ENCODE measurements around the gene GDF7. TPM values are rescaled to one million over a fixed set of nuclear protein-coding genes. Genes with fewer than 3 reads are reported as not detected.

GDF7 gene
- total RNA-seq, result 0.52 TPM

- peaks cover 88 to 94% (median 89%) of the 10 kb centered on the region in 3 donors for H3K27me3 ChIP-seq (ENCODE audit: control insufficient read depth in 3 of 3, insufficient read depth in 3 of 3, low read length in 3 of 3)
- H3K9me3 ChIP-seq (ENCODE audit: control insufficient read depth in 3 of 3, low read length in 3 of 3), result no peaks in the 10 kb centered on the region
- no peak within 1 kb of the TSS for H3K27ac ChIP-seq (ENCODE audit: low read depth, low read length)
- no peaks in the 10 kb centered on the region for H3K36me3 ChIP-seq (ENCODE audit: control insufficient read depth in 3 of 3, insufficient read depth in 3 of 3, low read length in 3 of 3)
- peak within 1 kb of the TSS in 1 of 3 donors; percentile 33 for H3K9ac ChIP-seq (ENCODE audit: low read depth in 1 of 3, low read length in 3 of 3)
- peak within 1 kb of the TSS; percentile 9 to 60 (median 45) for H3K4me3 ChIP-seq (ENCODE audit: low read length in 3 of 3)
- peaks cover 3 to 20% (median 14%) of the 10 kb centered on the region in 3 donors for H3K4me1 ChIP-seq (ENCODE audit: control insufficient read depth in 3 of 3, insufficient read depth in 3 of 3, low read length in 3 of 3)
Measured at GRCh38 chr2:20666304-20667150, at the start of gene GDF7. Gene GDF7, plus strand, starts transcription at chr2:20667144. Its CDS starts 96 bp downstream, at chr2:20667240.

GRCh38 chr2:20617892-20618467, 49.0 kb upstream of the GDF7 start:
- Histone ChIP-seq H3K4me3 (ENCODE audit: low read length in 3 of 3) (peak overlapping the region in 2 of 3 donors; percentile 22 to 23), H3K4me1 (ENCODE audit: control insufficient read depth in 3 of 3, insufficient read depth in 3 of 3, low read length in 3 of 3) (peaks cover 74 to 89% (median 87%) of the 10 kb centered on the region in 3 donors), H3K36me3 (ENCODE audit: control insufficient read depth in 3 of 3, insufficient read depth in 3 of 3, low read length in 3 of 3) (peaks cover 9 to 15% (median 14%) of the 10 kb centered on the region in 3 donors), H3K27me3 (ENCODE audit: control insufficient read depth in 3 of 3, insufficient read depth in 3 of 3, low read length in 3 of 3) (no peaks in the 10 kb centered on the region), H3K27ac (ENCODE audit: low read depth, low read length) (peak overlapping the region; percentile 82), H3K9me3 (ENCODE audit: control insufficient read depth in 3 of 3, low read length in 3 of 3) (no peaks in the 10 kb centered on the region), H3K9ac (ENCODE audit: low read depth in 1 of 3, low read length in 3 of 3) (peak overlapping the region; percentile 74 to 77 (median 76))

- H3K4me3 ChIP-seq (ENCODE audit: low read length in 3 of 3), result peak overlapping the region in 1 of 3 donors; percentile 13
- peak overlapping the region; percentile 51 to 77 (median 76) for H3K9ac ChIP-seq (ENCODE audit: low read depth in 1 of 3, low read length in 3 of 3)
- H3K27me3 ChIP-seq (ENCODE audit: control insufficient read depth in 3 of 3, insufficient read depth in 3 of 3, low read length in 3 of 3), result no peaks in the 10 kb centered on the region
- H3K27ac ChIP-seq (ENCODE audit: low read depth, low read length), result peak overlapping the region; percentile 82
- H3K9me3 ChIP-seq (ENCODE audit: control insufficient read depth in 3 of 3, low read length in 3 of 3), result no peaks in the 10 kb centered on the region
- peaks cover 9 to 17% (median 15%) of the 10 kb centered on the region in 3 donors for H3K36me3 ChIP-seq (ENCODE audit: control insufficient read depth in 3 of 3, insufficient read depth in 3 of 3, low read length in 3 of 3)
- H3K4me1 ChIP-seq (ENCODE audit: control insufficient read depth in 3 of 3, insufficient read depth in 3 of 3, low read length in 3 of 3), result peaks cover 74 to 89% (median 87%) of the 10 kb centered on the region in 3 donors
Measured at GRCh38 chr2:20618468-20618885, 48.5 kb upstream of the GDF7 start.

GRCh38 chr2:20618886-20619521, 47.9 kb upstream of the GDF7 start:
- Histone ChIP-seq H3K9me3 (ENCODE audit: control insufficient read depth in 3 of 3, low read length in 3 of 3) (no peaks in the 10 kb centered on the region), H3K27ac (ENCODE audit: low read depth, low read length) (peak overlapping the region; percentile 82), H3K9ac (ENCODE audit: low read depth in 1 of 3, low read length in 3 of 3) (peak overlapping the region; percentile 51 to 77 (median 76)), H3K27me3 (ENCODE audit: control insufficient read depth in 3 of 3, insufficient read depth in 3 of 3, low read length in 3 of 3) (no peaks in the 10 kb centered on the region), H3K36me3 (ENCODE audit: control insufficient read depth in 3 of 3, insufficient read depth in 3 of 3, low read length in 3 of 3) (peaks cover 9 to 20% (median 18%) of the 10 kb centered on the region in 3 donors), H3K4me1 (ENCODE audit: control insufficient read depth in 3 of 3, insufficient read depth in 3 of 3, low read length in 3 of 3) (peaks cover 74 to 89% (median 87%) of the 10 kb centered on the region in 3 donors), H3K4me3 (ENCODE audit: low read length in 3 of 3) (no peak overlapping the region)

- peak overlapping the region; percentile 82 for H3K27ac ChIP-seq (ENCODE audit: low read depth, low read length)
- no peaks in the 10 kb centered on the region for H3K9me3 ChIP-seq (ENCODE audit: control insufficient read depth in 3 of 3, low read length in 3 of 3)
- no peaks in the 10 kb centered on the region for H3K27me3 ChIP-seq (ENCODE audit: control insufficient read depth in 3 of 3, insufficient read depth in 3 of 3, low read length in 3 of 3)
- H3K36me3 ChIP-seq (ENCODE audit: control insufficient read depth in 3 of 3, insufficient read depth in 3 of 3, low read length in 3 of 3), result peaks cover 14 to 26% (median 24%) of the 10 kb centered on the region in 3 donors
- H3K4me1 ChIP-seq (ENCODE audit: control insufficient read depth in 3 of 3, insufficient read depth in 3 of 3, low read length in 3 of 3), result peaks cover 69 to 89% (median 87%) of the 10 kb centered on the region in 3 donors
- no peak overlapping the region for H3K4me3 ChIP-seq (ENCODE audit: low read length in 3 of 3)
- peak overlapping the region in 1 of 3 donors; percentile 33 for H3K9ac ChIP-seq (ENCODE audit: low read depth in 1 of 3, low read length in 3 of 3)
Measured at GRCh38 chr2:20619624-20620024, 47.3 kb upstream of the GDF7 start.

- H3K36me3 ChIP-seq (ENCODE audit: control insufficient read depth in 3 of 3, insufficient read depth in 3 of 3, low read length in 3 of 3), result peaks cover 14 to 29% (median 26%) of the 10 kb centered on the region in 3 donors
- no peak overlapping the region for H3K4me3 ChIP-seq (ENCODE audit: low read length in 3 of 3)
- no peaks in the 10 kb centered on the region for H3K9me3 ChIP-seq (ENCODE audit: control insufficient read depth in 3 of 3, low read length in 3 of 3)
- H3K27me3 ChIP-seq (ENCODE audit: control insufficient read depth in 3 of 3, insufficient read depth in 3 of 3, low read length in 3 of 3), result no peaks in the 10 kb centered on the region
- H3K27ac ChIP-seq (ENCODE audit: low read depth, low read length), result peak overlapping the region; percentile 82
- peaks cover 66 to 88% (median 86%) of the 10 kb centered on the region in 3 donors for H3K4me1 ChIP-seq (ENCODE audit: control insufficient read depth in 3 of 3, insufficient read depth in 3 of 3, low read length in 3 of 3)
- H3K9ac ChIP-seq (ENCODE audit: low read depth in 1 of 3, low read length in 3 of 3), result peak overlapping the region in 1 of 3 donors; percentile 50
Measured at GRCh38 chr2:20620271-20620681, 46.7 kb upstream of the GDF7 start.

GRCh38 chr2:20620696-20621365, 46.1 kb upstream of the GDF7 start:
- no peak overlapping the region for H3K4me3 ChIP-seq (ENCODE audit: low read length in 3 of 3)
- H3K9ac ChIP-seq (ENCODE audit: low read depth in 1 of 3, low read length in 3 of 3), result peak overlapping the region in 1 of 3 donors; percentile 50
- H3K9me3 ChIP-seq (ENCODE audit: control insufficient read depth in 3 of 3, low read length in 3 of 3), result no peaks in the 10 kb centered on the region
- peak overlapping the region; percentile 82 for H3K27ac ChIP-seq (ENCODE audit: low read depth, low read length)
- H3K36me3 ChIP-seq (ENCODE audit: control insufficient read depth in 3 of 3, insufficient read depth in 3 of 3, low read length in 3 of 3), result peaks cover 14 to 29% (median 26%) of the 10 kb centered on the region in 3 donors
- no peaks in the 10 kb centered on the region for H3K27me3 ChIP-seq (ENCODE audit: control insufficient read depth in 3 of 3, insufficient read depth in 3 of 3, low read length in 3 of 3)
- H3K4me1 ChIP-seq (ENCODE audit: control insufficient read depth in 3 of 3, insufficient read depth in 3 of 3, low read length in 3 of 3), result peaks cover 64 to 85% (median 83%) of the 10 kb centered on the region in 3 donors

GRCh38 chr2:20621366-20622295, 45.3 kb upstream of the GDF7 start:
- H3K27me3 ChIP-seq (ENCODE audit: control insufficient read depth in 3 of 3, insufficient read depth in 3 of 3, low read length in 3 of 3), result peaks cover 0 to under 1% (median 0%) of the 10 kb centered on the region in 3 donors
- peaks cover 63 to 84% (median 83%) of the 10 kb centered on the region in 3 donors for H3K4me1 ChIP-seq (ENCODE audit: control insufficient read depth in 3 of 3, insufficient read depth in 3 of 3, low read length in 3 of 3)
- H3K27ac ChIP-seq (ENCODE audit: low read depth, low read length), result peak overlapping the region; percentile 82
- no peaks in the 10 kb centered on the region for H3K9me3 ChIP-seq (ENCODE audit: control insufficient read depth in 3 of 3, low read length in 3 of 3)
- H3K4me3 ChIP-seq (ENCODE audit: low read length in 3 of 3), result no peak overlapping the region
- H3K36me3 ChIP-seq (ENCODE audit: control insufficient read depth in 3 of 3, insufficient read depth in 3 of 3, low read length in 3 of 3), result peaks cover 14 to 29% (median 26%) of the 10 kb centered on the region in 3 donors
- peak overlapping the region in 1 of 3 donors; percentile 45 for H3K9ac ChIP-seq (ENCODE audit: low read depth in 1 of 3, low read length in 3 of 3)
